GM18907 (cell line): Measurements from ENCODE around the gene GPR39.

ENCODE experiments used
- ATAC-seq: cut with Tn5 transposase; IDR thresholded peaks from one replicate; pipeline ENCODE4 v1.9.1; 2021; ENCODE audit warnings: mild to moderate bottlenecking, moderate library complexity; ENCODE audit not compliant: unreplicated experiment

The GPR39 gene

GRCh38 chr2:132412021-132412420, 4.6 kb upstream of the GPR39 start:
- no peak for ATAC-seq

- ATAC-seq = no peak
These were observed 2.5 kb upstream of the GPR39 start for GRCh38 chr2:132414081-132414480.

GRCh38 chr2:132415256-132415914, 1.2 kb upstream of the GPR39 start:
- no peak for ATAC-seq

DNA sequence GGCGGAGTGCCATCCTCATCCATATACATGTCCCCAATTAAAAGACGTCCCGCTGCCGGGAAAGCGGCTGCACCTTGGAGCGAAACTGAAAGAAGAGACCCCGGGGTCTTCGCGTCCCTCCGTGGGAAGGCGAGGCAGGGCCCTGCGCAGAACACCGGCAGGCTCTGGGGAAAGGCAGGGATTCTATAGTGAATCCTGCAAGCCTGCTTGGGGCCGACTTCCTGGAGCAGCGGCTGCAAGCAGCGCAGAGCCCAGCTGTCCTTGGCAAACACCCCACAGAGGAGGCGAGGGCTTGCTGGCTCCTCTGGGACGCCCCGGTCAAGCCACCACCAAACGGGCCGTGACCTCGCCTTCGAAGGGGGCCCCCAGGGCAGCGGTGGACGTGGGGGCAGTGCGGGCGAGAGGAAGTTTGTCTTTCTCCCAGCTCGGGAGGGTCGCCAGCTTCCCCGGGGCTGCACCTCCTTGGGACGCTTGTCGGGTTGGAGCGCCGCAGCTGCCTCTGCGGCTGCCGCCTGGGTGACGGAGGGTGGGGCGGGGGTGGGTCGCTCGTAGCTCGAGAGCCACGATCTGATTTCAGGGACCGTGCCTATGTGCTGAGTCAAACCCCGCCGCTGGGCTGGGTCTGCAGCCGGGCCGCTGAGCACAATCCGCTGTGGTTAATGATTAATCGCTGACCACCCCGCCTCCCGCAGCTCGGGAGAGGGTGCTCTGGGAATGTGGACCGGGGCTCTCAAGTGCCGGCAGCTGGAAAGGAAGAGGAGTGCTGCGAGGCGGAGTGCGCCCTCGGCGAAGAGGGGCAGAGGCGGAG, 486 bp upstream of the GPR39 start:
- no peak for ATAC-seq

DNA sequence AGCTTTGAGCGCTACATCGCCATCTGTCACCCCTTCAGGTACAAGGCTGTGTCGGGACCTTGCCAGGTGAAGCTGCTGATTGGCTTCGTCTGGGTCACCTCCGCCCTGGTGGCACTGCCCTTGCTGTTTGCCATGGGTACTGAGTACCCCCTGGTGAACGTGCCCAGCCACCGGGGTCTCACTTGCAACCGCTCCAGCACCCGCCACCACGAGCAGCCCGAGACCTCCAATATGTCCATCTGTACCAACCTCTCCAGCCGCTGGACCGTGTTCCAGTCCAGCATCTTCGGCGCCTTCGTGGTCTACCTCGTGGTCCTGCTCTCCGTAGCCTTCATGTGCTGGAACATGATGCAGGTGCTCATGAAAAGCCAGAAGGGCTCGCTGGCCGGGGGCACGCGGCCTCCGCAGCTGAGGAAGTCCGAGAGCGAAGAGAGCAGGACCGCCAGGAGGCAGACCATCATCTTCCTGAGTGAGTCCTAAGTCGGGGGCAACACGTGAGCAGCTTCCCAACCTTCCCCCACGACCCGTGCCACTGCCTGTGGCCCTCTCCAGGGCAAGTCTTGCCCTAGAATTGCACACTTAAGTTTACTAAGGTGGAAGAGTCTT, 928 bp downstream of the GPR39 start:
- no peak for ATAC-seq

- ATAC-seq = no peak
These were observed 2.6 kb downstream of the GPR39 start for GRCh38 chr2:132419235-132419634.

- ATAC-seq = no peak
These were observed 3.3 kb downstream of the GPR39 start for GRCh38 chr2:132419941-132420340.

DNA sequence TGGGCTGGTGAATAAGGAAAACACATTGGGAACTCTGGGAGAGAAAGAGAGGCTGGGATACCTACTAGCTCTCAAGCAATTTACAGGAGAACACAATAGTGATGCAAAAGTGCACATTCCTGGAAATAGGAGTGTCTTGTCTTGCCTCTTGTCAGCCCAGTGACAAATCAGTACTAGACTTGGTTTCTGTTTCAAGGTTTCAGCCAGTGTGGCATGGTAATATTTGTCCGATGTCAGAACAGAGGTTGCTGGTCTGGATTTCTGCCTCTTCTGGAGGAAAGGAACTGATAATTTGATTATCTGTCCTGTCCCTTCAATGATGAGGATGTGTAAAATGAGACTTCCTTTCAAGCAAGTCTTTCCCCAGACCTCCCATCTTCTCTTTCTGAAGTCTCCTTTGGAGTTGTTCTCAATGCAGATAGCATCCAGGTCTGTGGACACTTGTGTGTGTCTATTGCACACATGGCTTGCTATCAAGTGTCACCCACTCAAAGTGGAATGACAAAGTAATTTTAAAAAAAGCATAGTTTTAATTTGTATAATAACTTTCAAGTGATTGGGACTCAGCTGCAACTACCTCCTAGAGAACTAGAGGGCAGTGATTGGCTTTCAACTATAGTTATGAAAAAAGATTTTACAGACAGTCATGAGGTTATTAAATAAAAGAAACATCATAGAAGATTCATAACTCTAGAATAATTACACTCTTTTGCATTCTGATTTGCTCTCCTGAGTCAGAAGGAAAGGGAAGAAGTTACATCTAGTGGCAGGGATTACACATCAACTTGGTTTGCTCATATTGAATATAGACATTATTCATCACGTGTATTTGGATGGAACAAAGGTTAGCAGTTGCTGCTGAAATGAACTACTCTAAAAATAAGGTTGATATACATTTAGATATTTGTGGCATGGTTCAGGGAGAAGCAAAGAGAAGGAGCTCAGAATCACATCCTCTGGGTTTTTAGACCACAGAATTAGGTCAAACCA, 4.5 kb downstream of the GPR39 start:
- ATAC-seq = no peak

GRCh38 chr2:132422736-132423135, 6.1 kb downstream of the GPR39 start:
- no peak for ATAC-seq

DNA sequence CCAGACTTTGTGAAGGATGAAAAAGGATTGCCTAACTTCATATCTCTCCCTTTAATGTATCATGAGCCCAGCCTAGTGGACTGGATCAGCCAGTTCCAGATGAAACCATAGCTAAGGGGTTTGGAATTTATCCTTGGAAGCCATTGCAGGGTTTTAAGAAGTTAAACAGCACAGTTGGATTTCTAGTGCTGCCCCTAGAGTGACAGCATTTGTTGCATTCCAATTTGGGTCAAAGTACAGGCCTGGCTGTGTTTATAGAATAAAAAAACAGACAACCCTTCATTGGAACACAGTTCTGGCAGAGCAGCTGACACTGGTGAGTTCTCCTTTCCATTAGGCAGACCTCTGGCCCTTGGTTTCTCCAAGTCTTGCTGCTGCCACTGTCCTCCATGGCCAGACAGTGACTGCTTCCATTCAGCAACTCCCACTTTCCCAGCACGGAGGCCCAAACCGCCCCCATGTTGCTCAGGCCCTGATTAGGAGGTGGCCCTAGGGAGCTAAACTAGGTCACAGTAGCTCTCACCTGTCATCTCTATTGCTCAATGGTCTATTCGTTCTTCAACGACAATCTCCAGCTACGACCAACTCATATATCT, 8.0 kb downstream of the GPR39 start:
- ATAC-seq = no peak

DNA sequence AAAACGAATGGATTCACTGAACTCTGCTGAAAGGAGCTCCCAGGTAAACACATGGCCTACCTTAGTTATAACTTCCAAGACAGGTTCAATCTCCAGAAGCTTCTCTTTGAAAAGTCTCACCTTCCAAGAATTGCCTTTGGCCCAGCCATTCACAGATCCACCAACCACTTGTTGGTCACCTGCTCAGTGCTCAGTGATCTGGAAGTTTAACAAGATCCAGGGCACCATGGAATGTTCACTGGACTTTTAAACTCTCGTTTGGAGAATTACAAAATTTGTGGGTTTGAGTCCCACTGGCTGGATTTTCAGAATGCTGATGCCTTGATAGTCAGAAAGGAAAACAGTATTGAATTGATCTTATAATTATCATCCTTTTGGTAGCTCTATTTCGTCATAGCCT, 9.4 kb downstream of the GPR39 start:
- no peak for ATAC-seq

DNA sequence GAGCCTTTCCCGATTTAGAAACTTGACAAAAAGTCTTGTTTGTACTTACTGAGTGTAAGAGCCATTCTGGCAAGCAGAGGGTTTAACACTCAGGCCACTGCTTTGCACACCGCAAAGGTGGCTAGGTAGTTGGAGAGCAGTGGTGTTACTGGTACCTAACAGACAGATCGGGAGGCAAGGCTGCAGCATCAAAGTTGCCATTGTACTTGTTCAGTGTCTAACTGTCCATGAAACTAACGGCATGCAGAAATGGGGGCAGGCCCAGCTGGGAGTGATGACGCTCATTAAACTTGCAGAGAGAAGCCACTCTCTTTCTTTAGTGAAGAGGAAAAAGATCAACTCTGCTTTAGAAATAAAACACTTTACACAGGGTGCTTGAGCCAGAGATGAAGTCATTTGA, 10.1 kb downstream of the GPR39 start:
- no peak for ATAC-seq

- ATAC-seq = no peak
These were observed 12.7 kb downstream of the GPR39 start for GRCh38 chr2:132429351-132429750.

GRCh38 chr2:132429941-132430573, 13.5 kb downstream of the GPR39 start:
- no peak for ATAC-seq

DNA sequence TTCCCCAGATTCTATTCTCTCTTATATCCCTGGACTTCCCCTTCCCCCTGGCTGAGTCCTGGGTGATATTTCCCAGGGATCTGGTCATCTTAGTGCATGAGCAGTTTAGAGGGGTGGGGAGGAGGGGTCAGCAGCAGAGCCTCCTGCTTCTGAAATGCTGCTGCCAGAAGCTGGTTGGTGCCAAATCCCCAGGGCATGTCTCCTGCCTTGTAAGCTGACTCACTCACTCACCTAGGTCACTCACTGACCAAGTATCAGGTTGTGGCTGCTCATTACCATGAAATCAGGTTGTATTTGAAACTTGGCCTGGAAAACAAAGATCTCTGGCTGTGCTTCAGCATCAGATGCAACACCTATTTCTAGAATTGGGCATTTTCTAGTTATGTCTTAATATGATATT, 14.3 kb downstream of the GPR39 start:
- ATAC-seq = no peak

DNA sequence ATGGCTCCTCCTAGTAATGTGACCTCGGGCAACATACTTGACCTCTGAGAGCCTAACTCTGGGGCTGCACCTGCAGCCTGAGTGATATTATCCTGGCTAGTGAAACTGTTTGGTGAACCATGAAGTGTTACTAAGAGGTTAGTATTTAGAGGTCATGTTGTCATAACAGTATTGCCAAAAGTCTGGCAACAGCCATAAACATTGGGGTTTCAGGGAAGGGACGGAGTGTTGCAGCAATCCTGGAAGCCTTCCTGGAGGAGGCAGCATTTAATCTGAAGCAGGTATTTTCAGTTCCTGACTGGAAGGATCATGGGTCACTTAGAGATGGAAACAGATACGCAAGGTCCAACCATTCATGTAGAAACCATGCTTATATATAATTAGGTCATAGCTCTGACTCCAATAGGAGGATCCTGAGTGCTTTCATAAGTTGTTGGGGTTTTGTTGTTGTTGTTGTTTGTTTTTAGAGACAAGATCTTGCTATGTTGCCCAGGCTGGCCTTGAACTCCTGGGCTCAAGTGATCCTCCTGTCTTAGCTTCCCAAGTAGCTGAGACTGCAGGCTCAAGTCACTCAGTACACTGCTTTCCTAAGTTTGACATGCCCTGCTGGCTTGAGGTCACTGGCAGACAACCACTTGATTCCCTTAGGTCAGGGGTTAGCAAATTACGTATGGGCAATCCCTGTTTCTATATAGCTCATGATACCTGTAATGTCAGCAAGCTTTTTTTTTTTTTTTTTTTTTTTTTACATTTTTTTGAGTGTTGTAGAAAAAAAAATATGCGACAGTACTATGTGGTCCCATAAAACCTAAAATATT, 21.5 kb downstream of the GPR39 start:
- no peak for ATAC-seq

DNA sequence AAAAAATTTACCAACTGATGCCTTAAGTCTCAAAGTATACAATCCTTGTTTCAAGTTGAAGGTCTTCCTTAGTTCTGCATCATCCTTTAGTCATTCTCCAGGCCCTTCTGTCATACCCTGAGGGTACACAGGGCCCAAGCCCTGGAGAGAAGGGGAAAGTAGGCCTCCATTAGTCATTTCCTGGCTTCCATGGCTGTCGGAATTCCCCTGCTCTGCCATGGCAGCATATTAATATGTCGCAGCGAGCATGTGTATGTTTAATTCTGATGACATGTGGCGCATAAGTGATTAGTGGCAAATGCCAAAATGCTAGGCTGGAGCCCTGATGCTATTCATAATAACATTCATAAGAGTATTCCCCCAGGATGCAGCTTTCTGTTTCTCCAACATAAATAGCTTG, 22.1 kb downstream of the GPR39 start:
- ATAC-seq = no peak

DNA sequence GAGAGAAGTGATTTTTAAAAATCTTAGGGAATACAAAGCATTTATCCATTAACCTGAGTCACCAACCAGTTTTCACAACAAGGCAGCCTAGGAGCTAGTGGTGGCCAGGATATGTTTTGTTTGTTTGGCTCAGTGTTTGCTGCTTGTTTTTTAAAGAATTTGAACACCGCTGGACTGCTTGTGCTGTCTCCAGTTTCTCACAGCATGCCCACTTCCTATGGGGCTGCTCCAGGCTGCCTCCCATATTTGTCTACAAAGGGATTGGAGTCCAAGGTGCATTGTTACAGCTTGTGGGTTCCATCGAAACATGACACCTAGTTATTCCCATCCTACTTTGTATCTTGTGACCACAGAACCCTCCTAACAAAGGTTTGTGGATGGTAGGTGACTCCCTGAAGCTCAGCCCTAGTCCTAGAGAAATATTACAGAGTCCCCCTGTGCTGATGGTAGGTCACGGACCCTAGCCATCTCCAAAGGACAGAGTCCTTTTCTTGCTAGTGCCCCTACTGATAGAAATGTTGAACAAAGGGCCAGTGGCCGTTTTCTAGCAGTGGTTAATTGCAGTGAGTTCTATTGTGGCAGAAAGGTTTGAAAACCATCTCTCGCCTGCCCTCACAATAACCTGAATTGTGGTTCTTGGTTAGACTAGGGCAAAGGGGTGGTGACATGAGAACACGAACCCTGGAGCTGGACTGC, 23.2 kb downstream of the GPR39 start:
- ATAC-seq = no peak

GRCh38 chr2:132441051-132441450, 24.4 kb downstream of the GPR39 start:
- no peak for ATAC-seq
